Panc1 (cell line): ENCODE results near the gene RAB21. TPM values are rescaled to one million over a fixed set of nuclear protein-coding genes. Genes with fewer than 3 reads are reported as not detected.

Experiments
- total RNA-seq: library from RNA; stranded (reverse); gene quantifications from one replicate; pipeline ENCODE4 v1.2.1, GENCODE V29; 2021; ENCODE audit not compliant: unreplicated experiment

Gene RAB21
- total RNA-seq, 1 experiment from 2014 or later = 57.2 TPM

Other genes starting within 250 kb of the RAB21 start
- 38.2 TPM for gene ZFC3H1, start 91.0 kb upstream of the RAB21 start, total RNA-seq
- gene THAP2, start 90.6 kb upstream of the RAB21 start, total RNA-seq = 3.7 TPM
- 72.8 TPM for gene TMEM19, start 68.8 kb upstream of the RAB21 start, total RNA-seq
- 33.1 TPM for gene TBC1D15, start 84.9 kb downstream of the RAB21 start, total RNA-seq
- not detected for gene TPH2, start 184.0 kb downstream of the RAB21 start, total RNA-seq